HUES48 (cell line): Measurements from ENCODE around the gene LHFPL6.

Experiments used
- H3K27ac ChIP-seq: one replicate; pipeline ENCODE4 v1.7.0; 2013; ENCODE audit warnings: low read depth, low read length, inconsistent platforms
- H3K27me3 ChIP-seq: 2 replicates; pipeline ENCODE4 v1.6.1; 2013; ENCODE audit warnings: mild to moderate bottlenecking, low read length; ENCODE audit not compliant: control insufficient read depth, insufficient read depth
- H3K36me3 ChIP-seq: 2 replicates; pipeline ENCODE4 v1.6.1; 2013; ENCODE audit warnings: low read length; ENCODE audit not compliant: control insufficient read depth, insufficient read depth
- H3K4me1 ChIP-seq: 2 replicates; pipeline ENCODE4 v1.6.1; 2013; ENCODE audit warnings: mild to moderate bottlenecking, low read length; ENCODE audit not compliant: control insufficient read depth, insufficient read depth
- H3K4me3 ChIP-seq: 2 replicates; pipeline ENCODE4 v1.5.1; 2013; ENCODE audit warnings: mild to moderate bottlenecking, low read depth, low read length
- H3K9ac ChIP-seq: 2 replicates; pipeline ENCODE4 v1.6.1; 2013; ENCODE audit warnings: mild to moderate bottlenecking, low read depth, low read length, moderate library complexity
- H3K9me3 ChIP-seq: 2 replicates; pipeline ENCODE4 v1.6.1; 2013; ENCODE audit warnings: low read length; ENCODE audit not compliant: control insufficient read depth, insufficient read depth

The LHFPL6 gene

DNA sequence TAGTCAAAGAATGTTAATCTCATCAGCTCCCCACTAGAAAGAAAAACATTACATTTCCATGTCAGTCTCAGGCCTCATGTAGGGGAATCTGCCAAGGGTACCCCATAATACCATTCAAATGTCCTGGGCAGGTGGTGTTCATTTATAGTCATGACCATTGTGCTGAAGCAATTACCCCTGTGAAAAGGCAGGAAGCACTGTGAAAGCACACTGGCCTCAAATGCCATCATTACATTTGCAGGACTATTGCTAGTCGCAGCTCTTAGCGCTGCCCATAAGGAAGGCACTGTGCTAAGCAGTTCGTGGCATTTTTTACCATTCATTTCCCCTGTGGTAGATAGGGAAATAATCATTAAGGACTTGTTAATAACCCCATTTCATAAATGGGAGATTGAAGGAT, 109.0 kb downstream of the LHFPL6 start:
- Histone ChIP-seq H3K27me3 (no peaks in the 10 kb centered on the region), H3K9me3 (no peaks in the 10 kb centered on the region), H3K4me3 (no peak overlapping the region), H3K9ac (no peak overlapping the region), H3K36me3 (no peaks in the 10 kb centered on the region), H3K27ac (peak overlapping the region; percentile 57), H3K4me1 (peaks cover 84% of the 10 kb centered on the region)

DNA sequence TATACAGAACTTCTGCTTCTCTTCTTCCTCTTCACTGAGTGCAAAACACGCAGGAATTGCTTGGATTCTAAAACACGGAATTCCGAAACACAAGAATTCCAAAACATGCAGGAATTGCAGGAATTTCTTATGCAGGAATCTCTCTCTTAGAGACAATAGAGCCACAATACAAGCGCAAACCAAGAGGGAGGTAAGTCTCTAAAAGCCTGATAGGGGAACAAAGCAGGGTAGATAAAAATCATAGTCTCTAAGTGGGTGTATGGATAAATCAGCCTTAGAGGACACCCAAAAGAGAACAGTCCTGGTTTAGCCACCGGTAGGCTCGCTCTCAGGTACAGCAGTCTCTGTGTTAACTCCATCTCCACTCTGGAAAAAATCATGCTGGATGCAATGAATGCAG, 112.9 kb downstream of the LHFPL6 start:
- H3K36me3 ChIP-seq, result no peaks in the 10 kb centered on the region
- H3K27ac ChIP-seq, result peak overlapping the region; percentile 92
- peak overlapping the region; percentile 27 for H3K9ac ChIP-seq
- H3K4me3 ChIP-seq, result peak overlapping the region; percentile 24; the same call in 1 of the 2 replicates
- H3K9me3 ChIP-seq, result no peaks in the 10 kb centered on the region
- peaks cover 68% of the 10 kb centered on the region for H3K4me1 ChIP-seq
- H3K27me3 ChIP-seq, result no peaks in the 10 kb centered on the region

DNA sequence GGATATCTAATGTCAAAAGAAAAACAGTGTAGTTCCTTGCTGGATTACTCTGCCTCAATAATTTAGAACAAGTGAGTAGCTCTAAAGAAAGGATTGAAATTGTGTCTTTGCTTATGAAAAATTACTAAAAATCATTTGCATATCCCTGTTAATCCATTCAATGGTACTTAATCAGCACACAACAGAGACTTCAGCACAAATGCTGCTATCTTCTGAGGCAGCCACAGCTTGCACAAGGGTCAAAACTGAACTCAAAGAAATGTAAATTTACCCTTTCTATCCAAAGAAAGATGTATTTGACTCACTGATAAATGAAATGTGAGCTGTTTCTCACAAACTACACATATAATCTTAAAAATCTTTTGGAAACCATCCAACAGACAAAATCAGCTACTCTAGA, 116.2 kb downstream of the LHFPL6 start:
- Histone ChIP-seq H3K9ac (no peak overlapping the region), H3K27me3 (no peaks in the 10 kb centered on the region), H3K4me3 (no peak overlapping the region), H3K27ac (no peak overlapping the region), H3K9me3 (no peaks in the 10 kb centered on the region), H3K36me3 (no peaks in the 10 kb centered on the region), H3K4me1 (peaks cover 63% of the 10 kb centered on the region)

DNA sequence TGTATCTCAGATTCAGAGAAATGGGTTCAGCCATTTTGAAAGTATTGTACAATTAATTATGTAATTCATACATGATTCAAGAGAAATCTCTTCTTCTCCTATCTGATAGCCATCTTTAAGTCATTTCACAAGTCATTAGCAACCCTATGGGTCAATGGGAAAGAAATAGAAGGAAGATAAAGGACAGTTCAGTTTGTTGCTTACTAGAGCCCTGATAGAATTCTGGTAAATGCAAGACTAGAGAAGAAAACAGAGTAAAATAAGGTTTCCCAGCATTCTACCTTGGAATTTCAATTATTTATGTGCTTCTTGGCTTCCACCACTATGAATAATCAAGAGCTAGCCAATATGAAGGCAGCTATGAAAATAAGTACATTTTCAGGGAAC, 117.7 kb downstream of the LHFPL6 start:
- Histone ChIP-seq H3K4me1 (peaks cover 48% of the 10 kb centered on the region), H3K9ac (no peak overlapping the region), H3K27me3 (no peaks in the 10 kb centered on the region), H3K36me3 (no peaks in the 10 kb centered on the region), H3K27ac (no peak overlapping the region), H3K9me3 (no peaks in the 10 kb centered on the region), H3K4me3 (no peak overlapping the region)

DNA sequence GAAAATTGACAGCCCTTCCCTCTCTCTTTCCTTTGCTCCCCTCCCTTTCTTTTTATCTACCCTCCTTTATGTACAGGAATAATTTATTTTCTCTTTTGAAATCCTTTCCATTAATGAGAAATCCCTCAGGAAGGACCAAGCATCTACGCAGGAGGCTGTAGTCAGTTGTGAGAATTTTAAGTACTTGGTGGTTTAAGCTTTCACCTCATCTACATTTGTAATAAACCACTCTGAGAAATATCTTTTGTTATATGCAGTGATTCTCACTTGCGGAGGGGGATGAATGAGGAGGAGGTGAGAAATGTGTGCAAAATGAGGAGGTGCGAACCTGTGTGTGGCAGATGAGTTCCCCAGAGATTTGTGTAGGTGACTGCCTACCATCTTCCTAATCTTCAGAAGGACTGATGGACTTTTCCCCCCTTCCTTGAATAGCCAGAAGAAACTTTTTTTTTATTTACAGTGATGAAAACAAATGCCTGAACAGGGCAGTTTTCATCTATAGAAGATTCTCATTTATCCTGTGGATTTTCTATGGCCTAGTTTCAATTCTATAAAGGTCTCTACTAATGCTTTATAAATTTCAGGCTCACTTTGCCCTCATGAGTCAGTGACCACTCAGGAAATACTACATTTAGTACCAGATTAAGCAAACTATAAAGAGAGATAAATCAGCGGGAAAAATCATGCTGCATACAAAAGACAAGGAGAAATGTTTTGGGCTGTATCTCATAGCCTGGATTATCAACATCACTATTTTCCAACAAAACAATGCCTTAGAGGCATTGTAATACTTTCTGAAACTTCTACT, 118.3 kb downstream of the LHFPL6 start:
- no peaks in the 10 kb centered on the region for H3K9me3 ChIP-seq
- H3K9ac ChIP-seq, result no peak overlapping the region
- no peaks in the 10 kb centered on the region for H3K36me3 ChIP-seq
- no peaks in the 10 kb centered on the region for H3K27me3 ChIP-seq
- no peak overlapping the region for H3K27ac ChIP-seq
- peaks cover 44% of the 10 kb centered on the region for H3K4me1 ChIP-seq
- no peak overlapping the region for H3K4me3 ChIP-seq

DNA sequence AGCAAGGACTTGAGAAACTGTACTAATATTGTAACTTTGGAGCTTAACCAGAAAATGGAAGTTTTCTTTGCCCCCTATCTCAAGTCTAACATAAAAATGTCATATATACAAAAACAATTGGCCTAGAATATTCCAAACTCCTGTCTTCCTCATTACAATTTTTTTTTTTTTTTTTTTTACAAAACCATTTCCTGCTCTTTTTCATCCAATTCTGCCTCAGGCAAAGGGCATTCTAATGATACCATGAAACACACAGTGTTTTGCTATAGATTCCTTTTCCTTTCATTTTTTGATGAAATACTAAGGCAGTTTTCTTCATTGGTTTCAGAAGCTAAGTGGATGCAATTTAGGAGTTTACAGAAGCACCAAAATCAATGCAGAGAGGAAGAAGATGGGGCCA, 119.7 kb downstream of the LHFPL6 start:
- H3K4me3 ChIP-seq, result no peak overlapping the region
- H3K4me1 ChIP-seq, result peaks cover 42% of the 10 kb centered on the region
- H3K9me3 ChIP-seq, result no peaks in the 10 kb centered on the region
- no peaks in the 10 kb centered on the region for H3K27me3 ChIP-seq
- H3K27ac ChIP-seq, result peak overlapping the region; percentile 24
- no peaks in the 10 kb centered on the region for H3K36me3 ChIP-seq
- H3K9ac ChIP-seq, result no peak overlapping the region

DNA sequence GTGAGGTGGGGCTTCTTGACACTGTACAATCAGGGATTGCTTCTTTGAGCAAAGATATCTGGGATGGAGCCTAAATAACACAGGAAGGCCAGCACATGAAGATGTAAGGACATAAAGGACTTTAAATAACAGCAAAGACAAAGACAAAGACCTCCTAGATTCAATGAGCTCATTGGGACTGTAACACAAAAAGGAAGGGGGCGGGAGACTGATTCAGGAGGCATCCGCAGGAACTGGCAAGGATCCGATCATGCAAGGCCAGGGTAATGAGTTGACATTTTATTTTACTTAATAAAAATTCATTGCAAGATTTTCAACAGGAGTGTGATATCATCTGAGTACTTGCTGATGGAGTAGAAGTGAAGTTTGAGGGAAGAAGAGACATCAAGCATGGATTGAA, 121.5 kb downstream of the LHFPL6 start:
- Histone ChIP-seq H3K27me3 (no peaks in the 10 kb centered on the region), H3K9me3 (no peaks in the 10 kb centered on the region), H3K9ac (no peak overlapping the region), H3K36me3 (no peaks in the 10 kb centered on the region), H3K4me3 (no peak overlapping the region), H3K4me1 (peaks cover 33% of the 10 kb centered on the region), H3K27ac (no peak overlapping the region)

DNA sequence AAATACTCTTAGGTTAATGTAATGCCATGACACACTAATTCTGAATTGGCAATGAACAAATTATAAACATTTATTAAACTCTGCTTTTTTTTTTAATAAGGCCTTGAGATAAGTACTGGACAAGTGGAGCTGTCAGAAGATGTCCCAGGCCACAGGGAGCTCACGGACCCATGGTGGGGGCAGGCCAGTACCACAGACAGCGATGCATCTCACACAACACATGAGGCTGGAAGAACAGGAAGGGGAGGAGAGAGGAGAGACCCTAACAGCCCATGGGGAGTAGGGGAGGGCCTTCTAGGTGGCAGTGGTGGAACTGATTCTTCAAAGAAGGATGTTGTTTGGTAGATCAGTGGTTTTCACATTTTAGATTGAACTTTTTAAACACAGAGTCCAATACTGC, 128.4 kb downstream of the LHFPL6 start:
- H3K9me3 ChIP-seq, result no peaks in the 10 kb centered on the region
- H3K27me3 ChIP-seq, result no peaks in the 10 kb centered on the region
- H3K4me3 ChIP-seq, result no peak overlapping the region
- no peaks in the 10 kb centered on the region for H3K36me3 ChIP-seq
- H3K4me1 ChIP-seq, result no peaks in the 10 kb centered on the region
- H3K9ac ChIP-seq, result no peak overlapping the region
- H3K27ac ChIP-seq, result no peak overlapping the region

DNA sequence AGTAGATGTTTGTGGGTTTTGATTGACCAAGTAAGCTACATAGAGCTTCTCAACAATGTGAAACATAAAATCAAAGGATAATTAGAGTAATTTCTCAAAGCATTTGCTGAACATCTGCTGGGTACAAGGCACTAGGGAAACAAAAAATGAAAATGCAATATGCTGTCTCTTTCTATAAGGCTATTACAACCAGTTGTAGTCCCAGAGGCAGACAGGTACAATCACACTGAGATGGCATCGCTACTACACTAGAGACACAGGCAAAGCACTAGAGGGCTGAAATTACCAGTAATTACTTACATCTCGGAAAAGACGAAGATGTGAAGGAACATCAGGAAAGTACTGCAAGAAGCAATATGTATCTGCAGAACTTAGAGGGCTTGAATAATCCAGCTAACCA, 133.3 kb downstream of the LHFPL6 start:
- no peaks in the 10 kb centered on the region for H3K27me3 ChIP-seq
- no peaks in the 10 kb centered on the region for H3K4me1 ChIP-seq
- H3K27ac ChIP-seq, result no peak overlapping the region
- H3K9ac ChIP-seq, result no peak overlapping the region
- no peak overlapping the region for H3K4me3 ChIP-seq
- no peaks in the 10 kb centered on the region for H3K9me3 ChIP-seq
- no peaks in the 10 kb centered on the region for H3K36me3 ChIP-seq

DNA sequence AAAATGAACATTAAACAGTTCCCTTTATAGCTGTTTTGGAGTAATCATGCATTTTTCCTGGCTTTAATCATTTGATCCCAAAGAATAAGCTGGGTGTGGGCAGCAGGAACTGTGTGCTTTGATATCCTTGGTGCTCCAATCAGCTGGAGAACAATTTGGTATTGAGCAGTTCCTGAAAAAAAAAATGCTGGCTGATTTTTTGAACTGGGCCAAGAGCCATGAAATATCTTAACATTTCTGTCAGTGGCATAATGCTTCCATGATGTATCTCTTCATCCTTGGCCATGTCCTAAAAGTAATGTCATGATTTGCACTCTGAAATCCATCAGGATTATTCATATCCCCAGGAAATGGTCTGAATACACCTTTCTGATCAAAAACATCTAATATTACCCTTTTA, 134.7 kb downstream of the LHFPL6 start:
- H3K27ac ChIP-seq, result no peak overlapping the region
- H3K4me1 ChIP-seq, result no peaks in the 10 kb centered on the region
- H3K36me3 ChIP-seq, result no peaks in the 10 kb centered on the region
- H3K9ac ChIP-seq, result no peak overlapping the region
- H3K9me3 ChIP-seq, result no peaks in the 10 kb centered on the region
- H3K4me3 ChIP-seq, result no peak overlapping the region
- H3K27me3 ChIP-seq, result no peaks in the 10 kb centered on the region

DNA sequence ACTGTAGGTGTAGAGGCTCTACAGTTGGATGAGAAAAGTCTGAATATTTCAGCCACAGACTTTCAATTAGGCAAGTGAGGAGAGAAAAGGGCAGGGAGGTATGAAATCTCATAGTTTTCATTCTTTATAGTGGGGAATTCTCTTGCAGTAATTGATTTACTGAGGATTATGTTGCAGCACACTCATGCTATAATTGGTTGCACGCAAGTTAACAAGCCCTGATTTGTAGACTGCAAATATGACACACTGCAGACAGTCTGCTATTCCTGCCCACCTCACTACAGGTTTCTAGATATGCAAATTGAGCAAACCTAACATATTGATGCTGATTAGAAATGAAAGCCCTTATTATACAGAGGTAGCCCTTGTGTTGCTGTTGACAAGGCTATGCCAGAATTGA, 139.4 kb downstream of the LHFPL6 start:
- no peaks in the 10 kb centered on the region for H3K9me3 ChIP-seq

More for the DNA sequence above, 139.4 kb downstream of the LHFPL6 start:
- H3K27me3 ChIP-seq, result no peaks in the 10 kb centered on the region
- H3K9ac ChIP-seq, result no peak overlapping the region
- no peak overlapping the region for H3K27ac ChIP-seq
- no peak overlapping the region for H3K4me3 ChIP-seq
- H3K4me1 ChIP-seq, result peaks cover 4% of the 10 kb centered on the region; the same call in 1 of the 2 replicates
- H3K36me3 ChIP-seq, result no peaks in the 10 kb centered on the region
